Trophoblast cell (in vitro differentiated cells and primary cell): ENCODE data around the gene KCNN3.
"Not testable (repeated sequence)": the region's sequence is repeated elsewhere in the genome, so short reads cannot be mapped to it uniquely, and the experiment has no call there.

Experiments used
- DNase-seq, 2 donors: peaks; one replicate each; pipeline ENCODE4 v3.0.0-alpha.2; 2016
- H2AFZ ChIP-seq: 2 replicates; pipeline ENCODE4 v1.6.1; 2013; ENCODE audit warnings: low read length, moderate library complexity, mild to moderate bottlenecking; ENCODE audit not compliant: insufficient read depth, poor library complexity
- H2AK5ac ChIP-seq: 2 replicates; pipeline ENCODE4 v1.6.1; 2013; ENCODE audit warnings: mild to moderate bottlenecking, low read length
- H2BK120ac ChIP-seq: 2 replicates; pipeline ENCODE4 v1.6.1; 2013; ENCODE audit warnings: low read length, mild to moderate bottlenecking, moderate library complexity; ENCODE audit not compliant: insufficient read depth, poor library complexity
- H2BK12ac ChIP-seq: 2 replicates; pipeline ENCODE4 v1.6.1; 2013; ENCODE audit warnings: mild to moderate bottlenecking, low read length, moderate library complexity
- H2BK5ac ChIP-seq: 2 replicates; pipeline ENCODE4 v1.6.1; 2013; ENCODE audit warnings: low read length, low read depth, moderate library complexity, mild to moderate bottlenecking; ENCODE audit not compliant: poor library complexity
- H3K14ac ChIP-seq: 2 replicates; pipeline ENCODE4 v1.6.1; 2013; ENCODE audit warnings: mild to moderate bottlenecking, low read length
- H3K18ac ChIP-seq: 2 replicates; pipeline ENCODE4 v1.6.1; 2013; ENCODE audit warnings: mild to moderate bottlenecking, low read length
- H3K23ac ChIP-seq: 2 replicates; pipeline ENCODE4 v1.6.1; 2013; ENCODE audit warnings: low read length
- H3K27ac ChIP-seq: 2 replicates; pipeline ENCODE4 v1.5.1; 2013; ENCODE audit warnings: low read depth, mild to moderate bottlenecking, inconsistent platforms, low read length, moderate library complexity
- H3K27me3 ChIP-seq: 2 replicates; pipeline ENCODE4 v1.6.1; 2013; ENCODE audit warnings: inconsistent platforms, mild to moderate bottlenecking, low read length, moderate library complexity; ENCODE audit not compliant: insufficient read depth
- H3K36me3 ChIP-seq, 2 experiments: 1 replicate in 1 of 2; 2 replicates in 1 of 2; pipeline ENCODE4 v1.6.1; 2013; ENCODE audit warnings: low read length in 2 of 2, mild to moderate bottlenecking in 2 of 2, moderate library complexity in 1 of 2; ENCODE audit not compliant: insufficient read depth in 2 of 2, control insufficient read depth in 1 of 2
- H3K4ac ChIP-seq: 2 replicates; pipeline ENCODE4 v1.6.1; 2013; ENCODE audit warnings: low read depth, mild to moderate bottlenecking, low read length, moderate library complexity
- H3K4me1 ChIP-seq, 2 experiments: 1 replicate in 1 of 2; 2 replicates in 1 of 2; pipeline ENCODE4 v1.6.1; 2013; ENCODE audit warnings: low read length in 2 of 2, mild to moderate bottlenecking in 2 of 2, moderate library complexity in 1 of 2; ENCODE audit not compliant: insufficient read depth in 2 of 2, control insufficient read depth in 1 of 2
- H3K4me2 ChIP-seq: 2 replicates; pipeline ENCODE4 v1.6.1; 2013; ENCODE audit warnings: inconsistent platforms, mild to moderate bottlenecking, low read length, moderate library complexity
- H3K4me3 ChIP-seq: 2 replicates; pipeline ENCODE4 v1.5.1; 2013; ENCODE audit warnings: mild to moderate bottlenecking, low read depth, low read length, inconsistent platforms
- H3K79me1 ChIP-seq: one replicate; pipeline ENCODE4 v1.6.1; 2013; ENCODE audit warnings: low read length
- H3K79me2 ChIP-seq: 2 replicates; pipeline ENCODE4 v1.6.1; 2013; ENCODE audit warnings: low read length, mild to moderate bottlenecking; ENCODE audit not compliant: control insufficient read depth, insufficient read depth, poor library complexity
- H3K9ac ChIP-seq: 2 replicates; pipeline ENCODE4 v1.6.1; 2013; ENCODE audit warnings: mild to moderate bottlenecking, low read length
- H3K9me3 ChIP-seq: 2 replicates; pipeline ENCODE4 v1.6.1; 2013; ENCODE audit warnings: low read depth, mild to moderate bottlenecking, control low read depth, inconsistent platforms, low read length; ENCODE audit not compliant: insufficient read depth
- H4K12ac ChIP-seq: 2 replicates; pipeline ENCODE4 v1.6.1; 2013; ENCODE audit warnings: low read depth, mild to moderate bottlenecking, low read length, moderate library complexity
- H4K8ac ChIP-seq: 2 replicates; pipeline ENCODE4 v1.6.1; 2013; ENCODE audit warnings: low read depth, mild to moderate bottlenecking, low read length, moderate library complexity
- H4K91ac ChIP-seq: one replicate; pipeline ENCODE4 v1.6.1; 2013; ENCODE audit warnings: low read depth, mild to moderate bottlenecking, low read length, moderate library complexity
- WGBS: extraction: QIAGEN DNeasy Blood & Tissue Kit; methylation state at CpG from one replicate; pipeline ENCODE4 v1.1.7; 2013; ENCODE audit warnings: missing lambda C conversion rate; ENCODE audit not compliant: insufficient read length, insufficient coverage; ENCODE audit errors: extremely low coverage; 5-methylcytosine and 5-hydroxymethylcytosine counted together

Gene KCNN3

GRCh38 chr1:154674456-154674855, 195.6 kb downstream of the KCNN3 start:
- H3K36me3 ChIP-seq, DNase-seq, H2AFZ ChIP-seq, H2BK5ac ChIP-seq, H3K27ac ChIP-seq, H3K4me3 ChIP-seq, H3K23ac ChIP-seq, H3K18ac ChIP-seq, H4K91ac ChIP-seq, H2AK5ac ChIP-seq, H3K79me1 ChIP-seq, H3K14ac ChIP-seq, H3K4me2 ChIP-seq, H2BK120ac ChIP-seq, H3K9me3 ChIP-seq, H3K9ac ChIP-seq, H3K4ac ChIP-seq, H3K79me2 ChIP-seq, H3K4me1 ChIP-seq, H4K12ac ChIP-seq, H3K27me3 ChIP-seq, H4K8ac ChIP-seq, H2BK12ac ChIP-seq: not testable (repeated sequence)
- no CpG with 5 or more reads among the region's 7 CpGs for WGBS

DNA sequence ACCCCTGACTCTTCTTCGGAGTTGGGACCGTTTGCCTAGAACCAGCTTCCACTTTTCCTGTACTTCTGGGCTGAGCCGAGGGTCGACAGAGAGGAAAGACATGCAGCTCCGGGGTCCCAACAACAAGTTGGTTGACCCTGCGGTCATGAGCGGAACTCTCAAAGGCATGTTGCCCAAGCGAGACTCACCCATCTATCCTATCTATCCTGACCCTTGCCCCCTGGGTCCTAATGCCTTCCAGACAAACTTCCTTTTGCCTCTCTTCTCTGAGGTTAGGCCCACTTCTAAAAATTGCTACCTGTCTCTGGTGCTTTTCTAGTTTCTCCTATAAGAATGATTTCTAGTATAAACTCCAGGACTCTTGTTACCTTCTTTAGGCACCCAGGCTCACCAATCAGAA, 197.8 kb downstream of the KCNN3 start:
- not testable (repeated sequence) for H3K4ac ChIP-seq, H3K14ac ChIP-seq, H2BK120ac ChIP-seq, H3K4me2 ChIP-seq, H3K36me3 ChIP-seq, H2AFZ ChIP-seq, H3K4me3 ChIP-seq, H3K27ac ChIP-seq, H3K23ac ChIP-seq, H2BK5ac ChIP-seq, H3K4me1 ChIP-seq, H2AK5ac ChIP-seq, H3K79me2 ChIP-seq, H2BK12ac ChIP-seq, H4K12ac ChIP-seq, H3K79me1 ChIP-seq, H4K8ac ChIP-seq, H3K9ac ChIP-seq, H3K9me3 ChIP-seq, DNase-seq, H3K27me3 ChIP-seq, H4K91ac ChIP-seq, H3K18ac ChIP-seq
- no CpG with 5 or more reads among the region's 8 CpGs for WGBS

- not testable (repeated sequence) for H2AK5ac ChIP-seq, H4K91ac ChIP-seq, H3K79me1 ChIP-seq, H3K14ac ChIP-seq, H3K4ac ChIP-seq, H3K9me3 ChIP-seq, H3K4me3 ChIP-seq, H2BK5ac ChIP-seq, H3K18ac ChIP-seq, H3K36me3 ChIP-seq, H3K4me2 ChIP-seq, H3K79me2 ChIP-seq, H3K27ac ChIP-seq, H2AFZ ChIP-seq, H2BK120ac ChIP-seq, H3K23ac ChIP-seq, H3K27me3 ChIP-seq, DNase-seq, H4K12ac ChIP-seq, H3K9ac ChIP-seq, H3K4me1 ChIP-seq, H4K8ac ChIP-seq, H2BK12ac ChIP-seq
- WGBS = no CpG with 5 or more reads among the region's 9 CpGs
These were observed 198.7 kb downstream of the KCNN3 start for GRCh38 chr1:154671412-154671811.

DNA sequence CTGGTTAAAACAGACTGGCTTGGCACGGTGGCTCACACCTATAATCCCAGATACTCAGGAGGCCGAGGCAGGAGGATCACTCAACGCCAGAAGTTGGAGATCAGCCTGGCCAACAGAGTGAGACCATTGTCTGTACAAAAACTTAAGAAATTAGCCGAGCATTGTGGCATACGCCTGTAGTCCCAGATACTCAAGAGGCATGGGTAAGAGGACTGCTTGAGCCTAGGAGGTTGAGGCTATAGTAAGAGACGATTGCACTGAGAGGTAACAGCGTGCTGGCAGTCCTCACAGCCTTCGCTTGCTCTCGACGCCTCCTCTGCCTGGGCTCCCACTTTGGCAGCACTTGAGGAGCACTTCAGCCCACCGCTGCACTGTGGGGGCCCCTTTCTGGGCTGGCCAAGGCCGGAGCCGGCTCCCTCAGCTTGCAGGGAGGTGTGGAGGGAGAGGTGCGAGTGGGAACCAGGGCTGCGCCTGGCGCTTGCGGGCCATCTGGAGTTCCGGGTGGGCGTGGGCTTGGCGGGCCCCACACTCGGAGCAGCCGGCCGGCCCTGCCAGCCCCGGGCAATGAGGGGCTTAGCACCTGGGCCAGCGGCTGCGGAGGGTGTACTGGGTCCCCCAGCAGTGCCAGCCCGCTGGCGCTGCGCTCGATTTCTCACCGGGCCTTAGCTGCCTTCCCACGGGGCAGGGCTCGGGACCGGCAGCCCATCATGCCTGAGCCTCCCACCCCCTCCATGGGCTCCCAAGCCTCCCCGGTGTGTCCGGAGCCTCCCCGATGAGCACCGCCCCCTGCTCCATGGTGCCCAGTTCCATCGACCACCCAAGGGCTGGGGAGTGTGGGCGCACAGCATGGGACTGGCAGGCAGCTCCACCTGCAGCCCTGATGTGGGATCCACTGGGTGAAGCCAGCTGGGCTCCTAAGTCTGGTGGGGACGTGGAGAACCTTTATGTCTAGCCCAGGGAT, 199.5 kb downstream of the KCNN3 start:
- not testable (repeated sequence) for H3K4me3 ChIP-seq, H2BK12ac ChIP-seq, H2AK5ac ChIP-seq, H2BK5ac ChIP-seq, H2AFZ ChIP-seq, H3K27me3 ChIP-seq, H3K4me2 ChIP-seq, H3K18ac ChIP-seq, H4K12ac ChIP-seq, H2BK120ac ChIP-seq, H3K9me3 ChIP-seq, DNase-seq, H3K27ac ChIP-seq, H3K36me3 ChIP-seq, H3K79me2 ChIP-seq, H3K9ac ChIP-seq, H3K23ac ChIP-seq, H4K91ac ChIP-seq, H4K8ac ChIP-seq, H3K79me1 ChIP-seq, H3K4me1 ChIP-seq, H3K4ac ChIP-seq, H3K14ac ChIP-seq
- WGBS = no CpG with 5 or more reads among the region's 41 CpGs
